GM19023 (cell line): ENCODE data around the gene JPH3.

Experiments
- ATAC-seq: cut with Tn5 transposase; IDR thresholded peaks from one replicate; pipeline ENCODE4 v1.9.1; 2021; ENCODE audit warnings: mild to moderate bottlenecking, moderate library complexity; ENCODE audit not compliant: unreplicated experiment

JPH3 gene

GRCh38 chr16:87622756-87623319 lies 20.5 kb downstream of the JPH3 start:
- ATAC-seq = no peak

DNA sequence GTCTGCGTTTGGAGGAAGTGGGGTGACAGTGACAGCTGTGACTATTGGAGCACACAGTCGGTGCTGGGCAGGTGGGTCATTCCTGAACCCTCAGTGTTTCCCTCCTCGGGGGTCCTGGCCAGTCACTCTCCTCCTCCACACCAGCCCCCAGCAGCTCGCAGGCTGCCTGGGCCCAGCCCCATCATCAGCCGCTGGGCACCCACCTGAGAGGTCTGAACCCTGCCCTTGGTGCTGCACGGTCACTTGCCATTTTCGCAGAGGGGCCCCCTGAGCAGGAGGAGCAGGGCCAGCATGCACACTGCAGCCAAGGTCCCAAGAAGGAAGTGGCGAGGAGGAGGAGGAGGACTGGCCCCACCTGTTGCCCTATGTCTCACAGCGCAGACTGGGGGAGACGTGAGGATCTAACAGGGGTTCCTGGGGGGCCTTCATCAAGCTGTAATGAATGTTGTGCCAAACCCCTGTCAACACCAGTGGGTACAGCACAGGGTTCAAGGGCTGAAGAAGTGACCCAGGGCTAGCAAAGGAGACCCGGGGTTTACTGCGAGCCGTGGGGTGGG lies 23.0 kb downstream of the JPH3 start:
- ATAC-seq = no peak

DNA sequence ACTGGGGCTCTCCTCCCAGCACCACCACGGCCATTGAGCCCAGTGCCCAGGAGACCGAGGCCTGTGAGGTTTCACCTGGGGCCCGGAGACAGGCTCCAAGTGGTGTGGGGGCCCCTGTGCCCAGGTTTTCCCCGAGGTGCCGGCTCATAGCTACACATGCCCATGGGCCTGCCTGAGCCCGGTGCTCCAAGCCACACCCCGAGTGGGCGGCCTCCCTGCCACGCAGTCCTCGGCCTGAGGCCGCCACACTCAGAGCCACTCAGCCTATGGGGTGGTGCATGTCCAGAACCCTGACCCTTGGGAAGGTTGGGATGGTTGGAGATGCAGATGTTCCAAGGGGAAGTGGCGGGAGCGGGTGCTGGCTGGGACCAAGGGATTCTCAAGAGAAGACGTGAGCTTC lies 24.1 kb downstream of the JPH3 start:
- no peak for ATAC-seq

GRCh38 chr16:87626905-87627304 lies 24.6 kb downstream of the JPH3 start:
- ATAC-seq = no peak

DNA sequence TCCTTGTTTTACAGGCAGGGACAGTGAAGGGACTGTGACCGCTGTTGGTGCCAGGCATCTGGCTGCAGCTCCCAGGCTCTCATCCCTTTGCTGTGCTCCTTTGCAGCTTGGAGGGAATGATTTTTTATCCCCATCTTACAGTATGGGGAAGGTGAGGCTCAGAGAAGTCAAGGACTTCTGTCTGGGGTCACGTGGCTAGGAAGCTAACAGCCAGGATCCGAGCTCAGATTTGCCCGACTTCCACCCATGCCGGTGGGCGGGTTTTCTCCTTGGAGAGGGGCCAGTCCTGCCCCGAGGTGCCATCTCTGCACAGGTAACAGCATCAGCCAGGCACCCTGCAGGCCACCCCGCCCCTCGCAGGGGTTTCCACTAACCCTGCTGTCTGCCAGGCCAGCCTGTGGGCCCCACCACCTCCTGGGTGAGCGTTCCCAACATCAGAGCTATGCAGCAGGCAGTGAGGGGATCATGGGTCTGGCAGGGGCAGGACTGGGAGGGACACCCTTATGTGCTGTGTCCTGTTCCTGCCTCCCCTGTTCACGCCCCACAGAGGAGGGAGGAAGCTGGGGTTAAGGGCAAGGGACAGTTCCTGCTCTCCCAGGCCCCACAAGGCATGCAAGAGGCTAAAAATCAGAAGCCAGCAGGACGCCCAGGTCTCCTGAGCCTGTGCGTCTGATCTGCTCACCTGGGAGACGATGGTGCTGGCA lies 25.4 kb downstream of the JPH3 start:
- no peak for ATAC-seq

DNA sequence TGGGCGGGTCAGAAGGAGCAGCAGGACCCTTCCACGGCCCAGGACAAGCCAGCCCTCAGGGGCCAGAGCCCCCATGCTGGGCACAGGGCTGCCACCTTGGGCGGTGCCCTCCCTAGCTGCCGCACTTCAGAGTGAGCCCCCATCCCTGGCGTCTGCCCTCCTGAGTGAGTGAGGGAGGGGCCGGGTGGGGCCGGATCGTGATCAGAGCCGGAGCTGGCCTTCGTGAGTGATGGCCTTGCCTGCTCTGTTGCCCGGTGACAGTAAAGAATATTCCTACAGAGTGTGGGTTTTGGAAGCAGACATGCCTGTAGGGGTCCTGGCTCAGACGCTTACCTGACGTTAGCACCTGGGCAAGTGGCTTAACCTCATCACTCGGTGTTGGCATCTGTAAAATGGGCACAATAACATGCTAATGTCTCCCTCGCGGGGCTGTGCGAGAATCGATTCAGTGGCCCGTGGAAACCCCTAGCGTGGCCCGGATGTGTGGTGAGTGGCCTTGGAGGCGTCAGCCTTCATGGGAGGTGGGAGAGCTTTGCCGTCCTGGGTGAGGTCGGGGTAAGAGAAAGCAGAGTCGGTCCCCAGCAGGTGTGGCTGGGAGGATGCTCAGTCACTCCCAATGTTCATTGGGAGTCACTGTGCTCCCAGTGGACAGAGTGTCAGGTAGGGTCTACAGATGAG lies 26.1 kb downstream of the JPH3 start:
- ATAC-seq = no peak

DNA sequence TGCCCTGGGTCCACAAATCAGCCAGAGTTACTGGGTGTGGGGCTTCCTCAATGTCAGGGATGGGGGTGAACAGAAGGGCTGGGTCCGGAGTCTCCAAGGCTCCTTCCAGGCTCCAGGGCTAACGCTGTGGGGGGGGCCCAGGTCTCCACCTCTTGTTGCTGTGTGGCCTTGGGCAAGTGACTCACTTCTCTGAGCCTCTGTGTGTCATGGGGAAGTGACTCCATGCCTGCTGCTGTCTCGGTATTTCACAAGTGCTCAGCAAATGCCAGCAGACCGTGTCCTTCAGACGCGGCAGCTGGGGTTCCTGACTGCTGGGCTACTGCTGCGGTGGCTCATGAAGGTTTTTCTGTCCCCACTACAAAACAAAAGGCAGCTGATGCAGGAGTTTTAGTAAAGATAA lies 26.6 kb downstream of the JPH3 start:
- ATAC-seq = no peak

- no peak for ATAC-seq
These were observed 28.8 kb downstream of the JPH3 start for GRCh38 chr16:87631067-87631466.

GRCh38 chr16:87634411-87634810 lies 32.1 kb downstream of the JPH3 start:
- ATAC-seq = no peak

GRCh38 chr16:87635541-87636049 lies 33.3 kb downstream of the JPH3 start:
- ATAC-seq = no peak

DNA sequence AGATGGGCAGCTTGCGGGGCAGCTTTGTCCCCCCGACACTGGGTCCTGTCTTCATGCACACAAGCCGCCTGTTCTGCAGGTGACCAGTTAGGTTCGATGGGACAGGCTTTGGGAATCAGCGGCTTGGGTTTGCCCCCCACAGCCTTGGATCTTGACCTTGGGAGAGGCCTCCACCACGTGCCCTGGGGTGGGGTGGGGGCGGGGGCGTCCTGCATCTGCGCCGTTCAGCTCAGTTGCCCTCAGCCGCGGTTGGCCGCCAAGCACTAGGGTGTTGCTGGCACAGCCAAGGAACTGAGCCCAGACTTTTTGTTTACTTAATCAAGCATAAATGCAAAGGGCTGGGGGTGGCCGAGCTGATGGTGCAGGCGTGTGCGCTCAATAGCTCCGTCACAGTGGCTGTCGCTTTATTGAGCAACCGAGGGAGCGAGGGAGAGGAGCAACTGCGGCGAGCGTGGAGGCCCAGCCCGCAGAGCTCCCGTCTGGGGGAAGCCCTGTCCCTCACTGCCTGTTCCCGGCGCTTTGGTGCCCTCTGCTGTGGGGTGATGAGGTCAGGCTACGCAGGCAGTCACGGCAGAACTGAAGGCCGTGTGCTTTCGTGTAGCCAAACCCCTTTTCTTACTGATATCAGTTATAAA lies 33.9 kb downstream of the JPH3 start:
- ATAC-seq = no peak

DNA sequence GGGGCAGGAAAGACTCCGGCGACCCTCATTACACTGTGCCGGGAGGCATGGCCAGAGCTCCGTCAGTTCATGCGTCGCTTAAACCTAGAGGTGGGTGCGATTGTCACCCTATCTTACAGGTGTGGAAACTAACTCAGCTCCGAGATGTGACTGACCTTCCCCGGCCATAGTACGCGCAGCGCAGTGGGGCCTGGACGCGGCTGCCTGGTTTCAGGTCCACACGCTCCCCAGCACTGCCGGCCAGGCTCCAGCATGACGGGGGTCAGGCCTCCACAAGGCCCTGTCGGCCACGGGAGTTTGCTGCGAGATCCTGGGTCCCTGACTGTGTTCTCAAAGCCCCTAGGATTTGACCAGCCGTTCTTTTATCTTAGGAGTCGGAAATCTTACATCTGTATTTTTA lies 34.4 kb downstream of the JPH3 start:
- no peak for ATAC-seq

GRCh38 chr16:87637357-87637756 lies 35.0 kb downstream of the JPH3 start:
- ATAC-seq = no peak

DNA sequence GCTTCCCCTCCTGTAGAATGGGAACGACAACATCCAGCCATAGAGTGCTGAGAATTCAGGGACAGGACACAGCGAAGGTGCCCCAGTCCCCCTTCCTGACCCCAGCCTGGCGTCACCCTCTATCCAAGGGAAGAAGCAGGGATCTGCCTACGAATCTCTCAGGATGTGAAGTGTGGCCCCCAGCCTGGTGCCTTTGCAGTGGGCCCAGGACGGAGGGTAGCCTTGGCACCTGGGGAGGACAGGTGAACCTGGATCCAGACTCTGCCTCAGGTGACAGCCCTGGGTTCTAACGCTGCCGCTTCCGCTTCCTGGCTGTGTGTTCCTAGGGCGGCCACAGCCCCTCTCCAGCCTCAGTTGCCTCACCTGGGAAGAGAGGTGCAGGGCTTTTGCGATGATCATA lies 36.4 kb downstream of the JPH3 start:
- ATAC-seq = no peak

DNA sequence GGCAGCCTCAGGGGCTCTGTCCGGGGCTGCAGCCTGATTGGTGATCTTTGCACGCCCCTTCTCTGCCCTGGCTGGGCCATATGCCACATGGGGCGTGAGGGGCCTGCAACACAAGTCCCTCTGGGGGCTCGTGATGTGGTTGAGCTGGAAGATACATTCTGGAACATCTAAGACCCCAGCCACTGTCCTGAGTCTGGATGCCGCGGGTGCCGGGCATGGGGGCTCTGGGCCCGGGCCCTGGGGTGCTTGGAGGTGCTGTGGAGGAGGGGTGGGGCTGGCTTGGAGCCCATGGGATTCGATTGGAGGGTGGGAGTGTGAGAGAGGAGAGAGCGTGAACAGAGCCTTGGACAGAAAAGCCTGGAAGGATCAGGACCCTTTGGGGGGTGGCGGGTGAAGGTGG lies 39.4 kb downstream of the JPH3 start:
- no peak for ATAC-seq

DNA sequence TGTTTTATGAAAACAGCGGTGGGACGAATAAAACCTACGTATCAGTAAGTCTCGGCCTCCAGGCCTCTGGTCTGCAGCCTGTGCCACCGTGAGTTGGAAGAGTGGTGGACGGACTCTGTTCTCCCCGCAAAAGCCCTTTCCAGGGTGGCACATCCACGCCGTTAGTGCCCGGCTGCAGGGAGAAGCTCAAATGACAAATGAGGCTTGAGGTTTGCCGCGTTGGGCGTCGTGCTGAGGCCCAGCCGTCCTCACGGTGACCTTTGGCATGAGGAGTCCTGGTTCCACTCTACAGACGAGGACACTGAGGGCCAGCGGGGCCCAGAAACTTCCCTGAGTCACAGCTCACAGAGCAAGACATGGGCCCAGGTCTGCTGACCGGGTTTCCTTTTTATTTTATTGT lies 40.2 kb downstream of the JPH3 start:
- no peak for ATAC-seq

DNA sequence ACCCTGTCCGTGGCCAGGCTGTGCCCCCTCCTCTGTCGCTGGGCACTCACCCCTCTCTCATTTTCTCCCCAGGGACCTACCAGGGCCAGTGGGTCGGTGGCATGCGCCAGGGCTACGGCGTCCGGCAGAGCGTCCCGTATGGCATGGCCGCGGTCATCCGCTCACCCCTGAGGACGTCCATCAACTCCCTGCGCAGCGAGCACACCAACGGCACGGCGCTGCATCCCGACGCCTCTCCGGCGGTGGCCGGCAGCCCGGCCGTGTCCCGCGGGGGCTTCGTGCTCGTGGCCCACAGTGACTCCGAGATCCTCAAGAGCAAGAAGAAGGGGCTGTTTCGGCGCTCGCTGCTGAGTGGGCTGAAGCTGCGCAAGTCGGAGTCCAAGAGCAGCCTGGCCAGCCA lies 41.9 kb downstream of the JPH3 start:
- ATAC-seq = no peak

GRCh38 chr16:87644596-87644995 lies 42.3 kb downstream of the JPH3 start:
- no peak for ATAC-seq

GRCh38 chr16:87645802-87646201 lies 43.5 kb downstream of the JPH3 start:
- no peak for ATAC-seq

DNA sequence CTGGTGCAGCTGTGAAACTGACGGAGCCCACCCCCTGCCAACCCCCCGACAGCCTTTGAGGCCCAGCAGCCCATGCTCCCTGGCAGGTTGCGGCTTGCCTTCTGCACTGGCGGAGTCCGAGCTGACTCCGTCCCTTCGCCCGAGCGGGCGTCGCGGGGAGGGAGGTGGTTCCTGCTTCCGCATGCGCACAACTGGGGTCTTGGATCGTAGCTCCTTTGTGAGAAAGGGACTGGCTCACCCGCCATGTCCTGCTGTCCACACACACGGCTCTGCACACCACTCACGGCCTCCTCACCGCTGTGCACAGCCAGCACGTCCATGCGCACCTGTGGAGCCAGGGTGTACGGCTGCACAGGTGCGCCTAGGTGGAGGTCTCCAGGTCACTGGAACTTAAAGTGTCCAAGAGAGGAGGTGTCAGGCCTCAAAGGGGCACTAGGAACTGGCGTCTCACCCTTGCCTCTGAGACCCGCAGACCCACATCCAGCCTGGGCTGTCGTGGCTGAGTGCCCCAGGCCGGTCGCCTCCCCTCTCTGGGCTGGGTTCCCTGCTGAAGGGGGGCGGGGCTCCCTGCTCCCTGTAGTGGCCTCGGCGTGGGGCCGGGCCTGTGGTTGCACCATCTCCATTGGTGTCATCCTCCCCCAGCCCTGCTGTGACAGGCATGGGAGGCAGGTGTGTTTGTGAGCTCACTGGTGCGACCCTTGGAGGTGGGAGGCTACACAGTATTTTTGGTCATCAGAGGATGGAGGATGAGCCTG lies 45.3 kb downstream of the JPH3 start:
- no peak for ATAC-seq

DNA sequence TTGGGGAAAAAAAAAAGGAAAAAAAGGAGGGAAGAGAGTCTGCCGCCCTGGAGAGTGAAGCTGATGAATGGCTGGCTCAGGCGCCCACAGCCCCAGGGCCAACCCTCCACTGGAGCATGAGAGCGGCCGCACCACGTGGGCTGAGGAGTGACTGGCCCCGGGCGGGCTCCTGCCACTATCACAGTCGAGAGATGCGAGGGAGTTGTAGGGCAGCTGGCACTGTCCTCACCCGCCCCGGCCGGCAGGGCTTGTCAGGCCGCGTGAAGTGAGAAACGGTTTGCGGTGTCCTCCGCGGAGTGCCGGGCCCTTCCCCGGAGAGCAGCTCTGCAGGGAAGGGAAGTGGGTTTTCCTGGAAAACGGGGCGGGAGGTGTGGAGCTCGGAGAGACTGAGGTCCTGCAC lies 45.9 kb downstream of the JPH3 start:
- no peak for ATAC-seq
